Peyer's patch (tissue), 4 donors: ENCODE measurements around the gene CHRD. TPM values are rescaled to one million over a fixed set of nuclear protein-coding genes. Genes with fewer than 3 reads are reported as not detected.
A peak's percentile ranks its signal among the peaks of the same experiment; 100 is the strongest.

Experiments
- DNase-seq, 3 donors: peaks; one replicate each; pipeline ENCODE4 v3.0.0-alpha.2; 2017 to 2019
- H3K27ac ChIP-seq, 4 donors: fragments of 200-600 bp; sonication (generic); one replicate each; pipeline ENCODE4 v1.5.1; 2016 to 2019
- H3K27me3 ChIP-seq, 2 donors: fragments of 200-600 bp; sonication (generic); one replicate each; pipeline ENCODE4 v1.5.1; 2019
- H3K36me3 ChIP-seq, 3 donors: fragments of 200-600 bp; sonication (generic); one replicate each; pipeline ENCODE4 v1.5.1; 2016 to 2019
- H3K4me1 ChIP-seq, 4 donors: fragments of 200-600 bp; sonication (generic); one replicate each; pipeline ENCODE4 v1.5.1; 2016 to 2019
- H3K4me3 ChIP-seq, 4 donors: fragments of 200-600 bp; sonication (generic); 1 replicate in 3 of 4; 2 replicates in 1 of 4; pipeline ENCODE4 v1.5.1; 2016 to 2019; ENCODE audit warnings: mild to moderate bottlenecking in 1 of 4
- H3K9me3 ChIP-seq, 4 donors: fragments of 200-600 bp; sonication (generic); one replicate each; pipeline ENCODE4 v1.5.1; 2016 to 2019; ENCODE audit warnings: mild to moderate bottlenecking in 1 of 4
- CTCF ChIP-seq, 6 experiments: fragments of 450-650 bp in 4 of 6; fragments of 200-600 bp in 2 of 6; sonication (generic) in 1 of 6; IDR thresholded peaks; one replicate each; pipeline ENCODE4 v1.5.1; 2017 to 2019; ENCODE audit warnings: antibody characterized with exemption in 6 of 6, mild to moderate bottlenecking in 3 of 6, moderate library complexity in 1 of 6
- POLR2A ChIP-seq, 2 donors: fragments of 450-650 bp; IDR thresholded peaks; one replicate each; pipeline ENCODE4 v1.5.1; 2017; ENCODE audit warnings: antibody characterized with exemption in 2 of 2, mild to moderate bottlenecking in 2 of 2, moderate library complexity in 2 of 2
- total RNA-seq, 4 donors: library from RNA; depleted of rRNA; stranded (reverse); fragments of >200 nt; gene quantifications; one replicate each; pipeline ENCODE4 v1.1.0, GENCODE V29; 2016

The CHRD gene
- total RNA-seq, 4 donors from 2014 or later = 0.53 to 17.3 (median 4.4) TPM

- H3K27ac ChIP-seq = no peak overlapping the region
- peaks cover 0 to 20% (median 3%) of the 10 kb centered on the region in 4 donors for H3K4me1 ChIP-seq
- peaks cover 0 to 15% (median 0%) of the 10 kb centered on the region in 3 donors for H3K36me3 ChIP-seq
- H3K4me3 ChIP-seq = no peak overlapping the region
- DNase-seq = no peak
- TF ChIP-seq CTCF (IDR thresholded peaks at IDR 0.05) (no peak), POLR2A (IDR thresholded peaks at IDR 0.05) (no peak)
- no peaks in the 10 kb centered on the region for H3K27me3 ChIP-seq
- H3K9me3 ChIP-seq = no peaks in the 10 kb centered on the region
These were observed 21.6 kb upstream of the CHRD start for GRCh38 chr3:184358124-184358767.

GRCh38 chr3:184358921-184359350 is 20.9 kb upstream of the CHRD start:
- H3K36me3 ChIP-seq = peaks cover 0 to 15% (median 0%) of the 10 kb centered on the region in 3 donors
- H3K9me3 ChIP-seq = no peaks in the 10 kb centered on the region
- peaks cover 0 to 16% (median 3%) of the 10 kb centered on the region in 4 donors for H3K4me1 ChIP-seq
- no peak for TF ChIP-seq CTCF (IDR thresholded peaks at IDR 0.05)
- no peak for TF ChIP-seq POLR2A (IDR thresholded peaks at IDR 0.05)
- no peak for DNase-seq
- H3K27ac ChIP-seq = no peak overlapping the region
- no peaks in the 10 kb centered on the region for H3K27me3 ChIP-seq
- H3K4me3 ChIP-seq = no peak overlapping the region

- TF ChIP-seq POLR2A (IDR thresholded peaks at IDR 0.05) = no peak
- no peak for TF ChIP-seq CTCF (IDR thresholded peaks at IDR 0.05)
- Histone ChIP-seq H3K27me3 (no peaks in the 10 kb centered on the region), H3K27ac (no peak overlapping the region), H3K9me3 (no peaks in the 10 kb centered on the region), H3K36me3 (peaks cover 0 to 15% (median 0%) of the 10 kb centered on the region in 3 donors), H3K4me1 (peaks cover 0 to 16% (median 3%) of the 10 kb centered on the region in 4 donors), H3K4me3 (peak overlapping the region in 1 of 4 donors; percentile 78)
- no peak for DNase-seq
These were observed 20.2 kb upstream of the CHRD start for GRCh38 chr3:184359610-184360009.

GRCh38 chr3:184360070-184360928 is 19.6 kb upstream of the CHRD start:
- H3K4me3 ChIP-seq = peak overlapping the region; percentile 78 to 92 (median 90)
- DNase-seq = no peak
- H3K9me3 ChIP-seq = no peaks in the 10 kb centered on the region
- peaks cover 0 to 22% (median 3%) of the 10 kb centered on the region in 4 donors for H3K4me1 ChIP-seq
- H3K27me3 ChIP-seq = no peaks in the 10 kb centered on the region
- H3K27ac ChIP-seq = peak overlapping the region in 1 of 4 donors; percentile 100
- no peak for TF ChIP-seq POLR2A (IDR thresholded peaks at IDR 0.05)
- no peak for TF ChIP-seq CTCF (IDR thresholded peaks at IDR 0.05)
- H3K36me3 ChIP-seq = peaks cover 0 to 16% (median 0%) of the 10 kb centered on the region in 3 donors

GRCh38 chr3:184360929-184361531 is 18.8 kb upstream of the CHRD start:
- Histone ChIP-seq H3K9me3 (no peaks in the 10 kb centered on the region), H3K27ac (peak overlapping the region; percentile 89 to 100 (median 94))
- no peak for DNase-seq

More at GRCh38 chr3:184360929-184361531, 18.8 kb upstream of the CHRD start:
- peaks cover 0 to 22% (median 3%) of the 10 kb centered on the region in 4 donors for H3K4me1 ChIP-seq
- H3K27me3 ChIP-seq = no peaks in the 10 kb centered on the region
- peak overlapping the region; percentile 78 to 92 (median 90) for H3K4me3 ChIP-seq
- peaks cover 0 to 19% (median 0%) of the 10 kb centered on the region in 3 donors for H3K36me3 ChIP-seq
- TF ChIP-seq POLR2A (IDR thresholded peaks at IDR 0.05) (no peak), CTCF (IDR thresholded peaks at IDR 0.05) (no peak)
